HG02970 (cell line): ENCODE results near the gene TRMT1.

ENCODE experiments used
- ATAC-seq: cut with Tn5 transposase; IDR thresholded peaks from one replicate; pipeline ENCODE4 v1.9.1; 2021; ENCODE audit warnings: mild to moderate bottlenecking, moderate library complexity, moderate number of reproducible peaks; ENCODE audit not compliant: unreplicated experiment, low FRiP score

Gene TRMT1

DNA sequence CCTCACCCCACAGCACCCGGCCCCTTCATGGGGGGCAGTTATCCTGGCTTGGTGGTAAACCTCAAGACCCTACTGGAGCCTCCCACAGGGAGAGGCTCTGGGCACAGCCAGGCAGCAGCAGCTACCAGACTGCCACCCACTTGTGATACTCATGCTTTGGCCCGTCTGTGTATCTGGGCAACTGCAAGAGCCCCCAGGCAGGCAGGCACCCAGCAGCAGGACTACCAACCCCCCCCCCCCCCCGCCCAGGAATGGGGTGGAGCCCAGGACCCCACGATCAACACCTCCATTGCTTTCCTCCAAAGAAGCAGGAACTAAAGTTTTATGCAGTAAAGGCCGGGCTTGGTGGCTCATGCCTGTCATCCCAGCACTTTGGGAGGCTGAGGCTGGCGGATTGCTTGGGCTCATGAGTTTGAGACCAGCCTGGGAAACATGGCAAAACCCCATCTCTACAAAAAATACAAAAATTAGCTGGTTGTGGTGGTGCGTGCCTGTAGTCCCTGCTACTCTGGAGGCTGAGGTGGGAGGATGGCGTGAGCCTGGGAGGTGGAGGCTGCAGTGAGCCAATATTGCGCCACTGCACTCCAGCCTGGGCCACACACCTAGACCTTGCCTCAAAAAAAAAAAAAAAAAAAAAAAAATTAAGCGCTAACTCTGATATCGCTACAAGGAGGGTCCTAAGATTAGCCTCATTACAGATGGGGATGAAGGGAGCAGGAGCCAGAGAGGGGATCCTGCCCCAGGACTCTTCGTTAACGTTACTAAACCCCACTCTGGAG lies 12.8 kb downstream of the TRMT1 start:
- no peak for ATAC-seq

DNA sequence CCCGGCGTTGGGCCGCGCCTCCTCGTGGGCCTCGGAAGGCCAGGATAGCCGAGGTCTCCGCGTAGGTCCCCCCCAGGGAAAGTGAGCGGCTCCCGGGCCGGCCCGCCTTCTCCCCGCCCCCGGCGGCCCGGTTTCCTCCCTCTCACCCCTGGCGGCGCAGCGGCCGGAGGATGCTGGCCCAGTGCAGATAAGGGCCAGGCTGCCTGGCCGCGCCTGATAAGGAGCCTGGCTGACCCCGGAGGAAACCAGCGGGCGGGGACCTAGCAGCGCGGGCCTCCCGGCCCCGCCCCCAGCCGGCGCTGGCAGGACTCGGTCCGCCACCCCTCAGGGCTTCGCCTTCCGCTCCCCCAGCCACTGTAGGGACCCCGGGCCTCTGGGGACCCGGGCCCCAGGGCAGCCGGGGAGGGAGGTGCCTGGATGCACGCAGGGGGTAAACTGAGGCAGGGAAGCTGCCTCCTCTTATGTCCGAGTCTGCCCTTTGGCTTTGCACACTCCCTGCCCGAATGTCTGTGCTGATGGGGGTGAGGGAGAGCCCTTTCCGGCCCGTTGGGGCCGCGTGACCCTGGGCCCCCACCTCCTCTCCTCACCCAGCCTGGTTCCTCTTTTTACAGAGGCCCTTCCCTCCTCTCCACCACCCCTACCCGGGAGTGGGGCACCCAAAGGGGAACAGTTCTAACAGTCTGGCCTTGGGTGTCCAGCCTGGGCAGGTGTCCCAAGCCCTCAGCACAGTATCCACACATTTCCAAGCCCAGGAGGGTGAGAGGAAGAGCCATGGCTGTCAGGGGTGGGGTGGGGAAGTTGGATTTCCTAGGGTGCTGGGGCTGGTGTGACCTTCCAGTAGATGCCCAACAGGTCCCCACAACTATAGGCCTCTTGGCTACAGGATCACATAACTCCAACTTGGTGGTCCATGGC lies 13.6 kb downstream of the TRMT1 start, which contains the start of gene LYL1:
Gene LYL1 (minus strand): TSS at position 193 of the 915 bp plus-strand sequence. CDS start 1,687 bp downstream, outside the sequence.
- no peak for ATAC-seq

DNA sequence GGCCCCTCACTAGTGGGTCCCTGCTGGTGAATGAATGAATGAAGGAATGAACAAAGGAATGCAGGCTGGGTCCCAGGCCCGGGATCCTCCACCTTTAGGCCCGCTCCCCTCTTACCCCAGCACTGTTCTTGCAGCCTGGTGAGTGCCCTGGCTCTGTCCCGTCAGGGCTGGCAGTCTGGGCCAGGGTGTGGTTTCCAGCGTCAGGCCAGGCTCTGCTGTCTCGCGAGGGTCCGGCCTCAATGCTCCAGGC lies 14.2 kb downstream of the TRMT1 start:
- no peak for ATAC-seq

DNA sequence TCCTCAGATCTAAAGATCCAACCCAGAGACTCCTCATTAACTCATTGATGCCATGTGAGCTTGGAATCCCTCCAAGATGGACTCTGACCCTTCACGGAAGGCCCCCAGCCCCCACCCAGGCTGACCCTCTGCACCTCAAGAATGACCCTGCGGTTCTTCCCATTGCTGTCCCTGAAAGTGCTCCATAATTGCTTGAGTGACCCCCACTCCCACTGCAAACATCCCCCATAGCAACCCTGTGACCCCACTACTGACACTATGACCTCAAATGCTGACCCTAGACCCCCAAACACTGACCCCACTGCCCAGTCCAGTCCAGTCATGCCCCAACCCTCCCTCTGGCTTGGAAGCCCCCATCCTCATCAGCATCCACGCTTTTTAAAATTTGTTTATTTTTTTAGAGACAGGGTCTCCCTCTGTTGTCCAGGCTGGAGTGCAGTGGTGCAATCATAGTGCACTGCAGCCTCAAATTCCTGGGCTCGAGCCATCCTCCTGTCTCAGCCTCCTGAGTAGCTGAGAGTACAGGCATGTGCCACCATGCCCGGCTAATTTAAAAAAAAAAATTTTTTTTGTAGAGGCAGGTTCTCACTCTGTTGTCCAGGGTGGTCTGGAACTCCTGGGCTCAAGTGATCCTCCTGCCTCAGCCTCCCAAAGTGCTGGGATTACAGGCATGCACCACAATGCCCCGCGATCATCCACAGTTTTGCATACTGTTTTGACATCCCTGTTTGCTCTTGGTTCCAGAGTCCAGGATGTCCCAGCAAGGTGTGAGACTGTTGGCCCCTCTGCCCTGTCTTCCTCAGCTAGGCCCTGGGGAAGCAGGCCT lies 14.7 kb downstream of the TRMT1 start:
- ATAC-seq: no peak

DNA sequence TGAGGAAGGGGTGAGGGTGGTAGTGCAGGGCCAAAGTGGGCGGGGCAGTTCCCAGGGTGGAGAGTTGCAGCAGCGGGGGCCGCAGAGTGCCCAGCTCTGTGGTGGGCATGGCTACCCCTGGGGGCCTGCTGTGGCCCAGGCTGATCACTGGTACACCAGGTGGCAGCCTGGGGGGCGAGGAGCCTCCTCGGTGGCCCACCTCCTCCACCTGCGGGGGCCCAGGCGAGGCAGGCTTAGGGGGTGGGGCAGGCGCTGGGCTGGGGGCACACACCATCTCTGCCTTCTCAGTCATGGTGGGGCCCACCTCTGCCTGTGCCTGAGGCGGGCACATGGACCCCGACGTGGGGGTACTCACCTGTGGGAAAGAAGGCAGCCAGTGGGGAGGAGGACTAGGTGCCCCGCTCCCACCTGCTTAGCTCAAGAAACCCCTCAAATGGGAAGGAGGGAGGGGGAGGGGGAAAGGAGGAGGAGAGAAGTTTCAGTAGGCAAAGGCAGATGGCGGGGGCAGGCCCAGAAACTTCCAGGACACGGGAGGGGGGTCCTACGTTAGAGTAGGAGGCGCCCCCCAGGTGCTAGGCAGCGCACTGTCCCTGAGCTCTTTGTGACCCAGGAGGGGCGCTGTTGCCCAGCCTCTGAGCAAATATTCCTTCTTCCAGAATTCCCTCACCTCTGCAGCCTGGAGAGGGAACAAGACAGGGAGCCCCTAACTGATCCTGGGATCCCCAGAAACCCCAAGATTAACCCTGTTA lies 15.5 kb downstream of the TRMT1 start:
- no peak for ATAC-seq

DNA sequence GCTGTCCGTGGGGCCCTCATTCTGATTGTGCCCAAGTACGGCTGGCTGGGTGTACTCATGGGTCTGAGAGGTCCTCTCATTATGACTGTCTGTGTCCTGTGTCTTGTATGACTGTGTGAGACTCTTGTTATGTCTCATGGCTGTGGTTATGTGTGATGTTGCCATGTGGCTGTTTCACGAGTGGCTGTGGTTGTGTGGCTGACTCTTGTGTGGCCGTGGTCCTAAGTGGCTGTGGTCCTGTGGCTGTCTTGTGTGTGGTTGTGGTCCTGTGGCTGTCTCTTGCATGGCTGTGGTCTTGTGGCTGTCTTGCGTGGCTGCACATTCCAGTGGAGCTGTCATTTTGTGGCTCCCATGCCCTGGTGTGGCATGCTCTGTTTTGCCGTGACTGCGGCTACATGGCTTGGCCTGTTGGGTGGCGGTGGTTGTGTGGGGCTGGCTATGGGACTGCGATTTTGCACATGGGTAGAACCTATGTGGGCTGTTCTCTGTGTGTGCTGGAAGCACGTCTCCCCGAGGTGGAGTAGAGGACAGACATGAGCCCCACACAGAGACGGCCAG lies 16.4 kb downstream of the TRMT1 start:
- ATAC-seq: no peak

DNA sequence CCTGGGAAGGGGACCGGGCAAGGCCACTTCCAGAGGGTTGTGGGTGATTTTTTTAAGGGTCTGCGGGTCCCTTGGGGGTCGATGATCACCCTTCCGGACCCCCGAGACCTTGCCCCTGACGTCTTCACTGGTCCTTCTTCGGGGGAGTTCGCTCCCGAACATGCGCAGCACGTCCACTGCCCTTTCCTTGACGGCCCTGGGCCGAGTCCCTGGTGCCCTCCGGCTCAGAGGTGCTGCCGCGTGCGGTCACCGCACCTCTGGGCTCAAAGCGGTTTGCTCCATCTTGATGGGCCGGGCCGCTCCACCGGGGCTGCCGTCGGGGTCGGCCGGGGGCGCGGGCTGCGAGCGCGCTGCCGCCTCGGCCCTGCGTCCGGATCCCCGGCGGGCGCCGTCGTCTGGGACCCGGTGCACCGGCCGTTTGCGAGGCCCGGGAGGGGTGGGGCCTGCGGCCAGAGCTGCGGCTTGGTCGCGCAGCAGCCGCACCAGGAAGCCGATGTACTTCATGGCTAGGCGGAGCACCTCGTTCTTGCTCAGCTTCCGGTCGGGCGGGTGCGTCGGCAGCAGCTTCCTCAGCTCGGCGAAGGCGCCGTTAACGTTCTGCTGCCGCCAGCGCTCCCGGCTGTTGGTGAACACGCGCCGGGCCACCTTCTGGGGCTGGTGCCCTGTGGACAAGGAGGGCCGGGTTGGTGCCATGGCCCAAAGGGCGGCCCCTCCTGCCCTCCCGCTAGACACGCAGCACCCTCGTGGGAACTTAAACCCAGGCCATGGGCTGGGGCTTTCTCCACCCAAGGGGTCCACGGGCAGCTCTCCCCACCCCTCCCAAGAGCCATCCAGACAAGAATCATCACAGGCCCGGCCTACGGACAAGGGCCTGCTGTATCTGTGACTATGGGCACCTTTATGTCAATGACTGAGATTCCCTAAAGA lies 17.2 kb downstream of the TRMT1 start:
- ATAC-seq: no peak

DNA sequence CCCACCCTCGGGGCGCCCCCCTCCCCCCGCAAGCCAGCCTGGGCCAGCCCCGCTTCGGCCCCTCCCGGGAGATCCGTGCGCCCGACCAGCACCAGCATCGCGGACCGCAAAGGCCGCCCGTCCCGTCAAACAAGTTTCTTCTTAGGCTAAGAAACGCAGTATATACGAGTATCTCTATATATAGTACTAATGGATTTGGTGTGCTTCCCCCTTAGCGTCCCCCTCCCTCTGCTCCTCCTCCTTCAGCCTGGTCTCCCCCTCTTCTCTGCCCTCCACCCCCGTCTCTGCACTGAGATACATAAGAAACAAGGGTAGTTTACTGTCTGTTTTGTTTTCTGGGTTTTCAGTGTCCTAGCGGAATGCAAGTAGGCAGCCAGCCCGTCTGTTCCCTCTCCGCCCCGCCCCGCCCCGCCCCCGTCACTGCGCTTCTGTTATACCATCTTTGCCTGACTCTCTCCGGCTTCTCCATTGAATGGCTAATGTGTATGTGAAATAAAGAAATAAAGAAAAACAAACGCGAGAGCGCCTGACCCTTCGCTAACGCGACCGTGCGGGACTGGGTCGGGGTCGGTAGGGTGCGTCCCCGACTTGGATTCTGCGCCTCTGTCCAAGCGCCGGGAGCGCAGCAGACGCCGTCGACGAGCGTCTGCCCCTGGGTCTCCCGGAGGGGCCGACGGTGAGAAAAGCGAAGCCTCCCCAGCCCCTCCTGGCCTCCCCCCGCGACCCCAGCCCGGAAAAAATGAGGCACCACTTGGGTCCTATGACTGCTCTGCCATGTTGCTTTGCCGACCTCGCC lies 18.1 kb downstream of the TRMT1 start:
- ATAC-seq: no peak

DNA sequence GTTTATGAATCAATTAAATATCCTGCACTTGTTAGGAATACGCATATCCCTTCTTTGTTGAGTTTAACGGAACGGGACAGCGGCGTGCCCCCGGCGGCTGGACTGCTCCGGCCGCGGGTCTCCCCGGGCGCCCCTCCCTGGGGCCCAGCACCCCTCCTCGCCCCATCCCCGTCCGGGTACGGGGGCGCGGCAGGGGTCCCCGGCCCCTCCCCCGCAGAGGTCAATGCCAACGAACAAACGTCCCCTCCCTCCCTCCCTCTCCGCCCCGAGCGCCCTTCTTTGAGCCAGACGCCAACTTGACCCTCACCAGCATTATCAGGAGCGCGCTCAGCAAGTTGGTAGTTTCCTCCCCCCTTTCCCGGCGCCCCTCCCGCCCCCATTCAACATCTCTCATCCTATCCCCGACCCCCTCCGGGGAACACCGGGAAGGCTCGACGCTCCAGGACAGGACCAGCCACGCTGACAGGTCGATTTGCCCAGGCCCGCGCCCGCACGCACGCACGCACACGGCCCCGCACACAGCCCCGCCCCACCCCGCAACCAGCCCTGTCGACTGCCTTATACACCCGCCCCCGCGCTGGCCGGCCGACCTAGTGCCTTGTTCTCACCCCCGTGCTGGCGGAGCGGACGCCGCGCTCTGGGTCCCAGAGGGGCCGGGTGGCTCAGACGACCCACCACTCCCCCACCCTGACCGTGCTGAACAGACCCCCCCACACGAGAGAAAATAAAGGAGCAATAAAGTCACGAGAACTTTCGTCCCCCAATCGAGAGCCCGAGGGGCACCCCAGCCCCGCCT lies 18.9 kb downstream of the TRMT1 start:
- no peak for ATAC-seq

DNA sequence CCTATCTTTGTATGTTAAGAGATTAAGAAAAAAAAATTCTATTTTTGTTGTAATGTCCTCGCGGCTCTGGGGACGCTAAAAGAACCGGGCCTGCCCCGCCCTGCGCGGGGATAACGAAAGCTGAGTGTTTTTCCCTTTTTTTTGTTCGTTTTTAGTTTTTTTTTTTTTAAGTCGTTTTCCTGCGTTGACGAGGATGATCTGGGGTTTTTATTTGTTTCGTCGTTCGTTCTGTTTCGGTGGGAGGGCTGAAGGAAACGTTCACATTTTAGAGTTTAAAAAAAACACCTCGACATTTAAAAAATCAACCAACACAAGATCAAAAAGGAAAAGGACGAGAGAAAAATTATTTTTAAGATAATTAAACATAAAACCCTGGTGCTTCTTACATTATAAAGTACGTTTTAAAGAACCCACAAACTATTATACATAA lies 19.5 kb downstream of the TRMT1 start:
- no peak for ATAC-seq

DNA sequence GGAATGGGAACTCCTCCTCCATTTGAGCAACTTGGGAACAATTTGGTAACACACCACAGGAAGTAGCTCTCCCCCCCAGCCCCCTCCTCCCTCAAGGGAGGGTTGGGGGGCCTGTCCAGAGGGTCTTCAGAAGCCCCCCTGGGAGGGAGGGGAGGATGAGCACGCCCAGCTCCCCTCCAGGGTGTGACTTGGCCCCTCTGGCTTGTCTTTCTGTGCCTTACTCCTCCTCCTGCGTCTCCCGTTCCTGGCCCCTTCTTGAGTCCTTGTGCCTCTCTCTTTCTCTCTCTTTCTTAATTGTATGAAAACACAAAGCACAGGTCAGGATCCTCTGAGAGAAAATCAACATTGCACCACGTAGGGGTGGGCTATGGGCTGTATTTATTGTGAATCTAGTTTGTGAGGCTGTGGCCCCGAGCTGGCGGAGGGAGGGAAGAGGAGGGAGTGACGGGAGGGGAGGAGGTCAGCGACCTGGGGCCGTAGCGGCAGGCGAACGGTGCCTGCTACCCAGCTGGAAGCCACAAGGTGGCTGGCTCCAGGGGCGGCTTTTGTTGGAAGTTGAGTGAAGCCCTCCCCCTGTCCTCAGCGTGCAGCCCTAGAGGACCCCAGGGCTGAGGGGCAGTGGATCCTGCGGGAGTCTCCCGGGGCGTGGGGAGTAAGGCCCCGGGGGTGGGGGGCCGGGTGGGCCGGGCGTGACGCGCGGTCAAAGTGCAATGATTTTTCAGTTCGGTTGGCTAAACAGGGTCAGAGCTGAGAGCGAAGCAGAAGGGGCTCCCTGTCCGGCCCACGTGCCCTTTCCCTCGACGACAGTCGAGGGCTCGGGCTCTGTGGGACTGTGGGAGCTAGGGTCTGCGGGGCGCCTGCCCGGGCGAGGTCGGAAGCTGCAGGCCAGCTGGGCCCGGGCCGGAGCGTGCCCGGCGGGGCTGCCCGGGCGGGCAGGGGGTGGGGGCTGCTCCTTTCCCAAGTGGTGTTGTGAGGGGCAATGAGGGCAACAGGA lies 20.3 kb downstream of the TRMT1 start:
- ATAC-seq: no peak

DNA sequence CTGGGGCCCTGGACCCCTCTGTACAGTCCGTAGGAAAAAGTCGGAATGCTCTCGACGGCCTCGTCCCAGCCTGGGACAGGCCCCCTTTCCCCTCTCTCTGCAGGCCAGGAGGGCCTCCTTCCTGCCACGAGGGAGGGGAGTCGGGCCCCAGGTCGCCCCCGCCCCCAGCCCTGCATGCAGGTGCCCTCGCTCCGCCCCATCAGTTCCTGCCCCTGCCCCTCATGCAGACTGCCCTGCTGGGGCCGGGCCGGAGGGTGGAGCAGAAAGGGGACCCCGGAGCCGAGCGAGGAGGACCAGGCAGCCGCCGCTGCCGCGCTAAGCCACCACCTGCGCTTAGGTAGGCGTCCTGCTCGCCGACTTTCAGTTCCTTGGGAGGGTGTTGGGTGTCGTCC lies 21.2 kb downstream of the TRMT1 start:
- ATAC-seq: no peak

DNA sequence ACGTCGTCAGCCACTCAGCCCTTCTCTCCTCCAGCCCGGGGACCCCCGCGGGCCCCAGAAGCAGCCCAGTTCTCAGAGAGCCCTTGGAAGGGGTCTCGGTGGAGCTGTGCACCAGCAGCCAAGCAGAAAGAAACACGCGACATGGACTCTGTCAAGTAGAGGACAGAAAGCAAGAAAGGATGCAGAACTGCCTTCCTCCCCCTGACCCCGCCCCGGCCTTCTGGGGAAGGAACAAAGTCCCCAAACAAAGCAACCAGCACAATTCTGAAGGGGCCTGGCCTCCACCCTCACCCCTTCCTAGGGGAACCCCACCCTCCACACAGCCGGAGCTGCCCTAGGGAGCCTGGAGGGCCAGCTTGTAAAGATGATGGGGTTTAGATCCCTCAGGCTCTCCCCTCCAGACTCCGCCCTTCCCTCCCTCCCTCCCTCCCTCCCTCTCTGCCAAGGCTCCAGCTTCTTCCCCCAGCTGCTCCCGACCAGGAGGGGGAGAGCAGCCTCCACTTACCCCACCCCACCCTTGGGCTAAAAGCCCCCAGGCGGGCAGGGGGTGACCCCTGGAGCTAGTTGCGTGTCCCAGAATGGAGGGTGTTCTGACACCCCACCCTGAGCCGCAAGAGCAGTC lies 21.7 kb downstream of the TRMT1 start:
- ATAC-seq: no peak

DNA sequence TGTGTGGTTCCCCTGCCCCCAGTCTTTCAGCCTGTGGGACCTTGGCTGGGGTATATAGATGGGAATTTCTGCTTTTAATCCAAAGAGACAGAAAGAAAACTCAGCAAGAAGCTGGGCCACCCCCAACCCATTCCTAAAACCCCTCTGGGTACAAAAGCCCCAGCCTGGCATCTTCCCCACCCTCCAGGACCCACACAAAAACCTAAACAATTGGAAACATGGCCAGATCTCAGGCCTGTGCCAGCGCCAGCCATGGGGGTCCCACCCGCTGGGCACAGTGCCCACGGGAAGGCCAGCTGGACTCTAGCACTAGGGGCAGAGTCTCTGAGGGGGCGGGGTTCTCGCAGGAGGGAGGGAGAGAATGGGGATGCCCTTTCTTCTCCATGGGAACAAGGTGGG lies 22.4 kb downstream of the TRMT1 start:
- no peak for ATAC-seq

DNA sequence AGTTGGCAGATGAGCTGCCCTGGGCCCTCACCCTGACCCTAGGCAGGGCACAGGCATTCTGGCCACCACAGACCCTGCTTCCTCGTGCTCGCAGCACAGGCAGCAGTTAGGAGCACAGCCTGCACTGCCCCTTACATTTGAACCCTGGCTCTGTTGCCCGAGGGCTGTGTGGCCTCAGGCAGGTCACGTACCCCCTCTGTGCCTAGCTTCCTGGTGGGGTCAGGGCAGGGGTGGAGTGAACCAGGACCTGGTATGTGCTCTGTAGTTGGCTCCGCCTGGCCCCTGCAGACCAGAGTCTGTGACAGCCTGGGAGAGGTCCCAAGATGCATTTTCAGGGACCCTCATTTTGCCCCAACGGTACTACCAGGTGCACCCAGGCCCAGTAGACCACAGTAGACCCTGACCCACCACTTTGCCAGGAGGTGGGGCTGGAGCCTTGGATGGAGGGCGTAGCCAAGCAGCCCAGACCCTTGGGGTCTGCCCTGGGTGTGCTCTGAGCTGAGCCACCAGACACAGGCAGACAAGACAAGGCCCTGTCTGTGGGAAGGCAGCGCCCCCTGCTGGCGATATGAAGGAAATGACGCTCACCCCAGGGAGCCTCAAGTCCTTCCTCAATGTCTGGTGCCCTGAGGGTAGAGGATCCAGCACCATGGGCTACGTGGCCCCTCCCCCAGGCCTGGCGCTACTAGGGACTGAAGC lies 23.0 kb downstream of the TRMT1 start:
- ATAC-seq: no peak
